HepG2 (cell line): ENCODE measurements around the gene APC2. TPM values are rescaled to one million over a fixed set of nuclear protein-coding genes. Genes with fewer than 3 reads are reported as not detected.

Experiments used
- ATAC-seq: fragments of 200-7000 bp; cut with Tn5 transposase; 3 replicates; pipeline ENCODE4 v1.9.1; 2020; ENCODE audit warnings: mild to moderate bottlenecking, moderate library complexity
- BruUV-seq: library from RNA; stranded (reverse); fragments of 400-500 nt; replicated peaks from 2 replicates; lab custom pipeline; 2021; lab: Mats Ljungman, UMichigan
- CTCF ChIA-PET: fragments of 300-600 bp; formaldehyde crosslinking; extraction: SDS; loops from one replicate; lab custom pipeline; 2021; ENCODE audit warnings: low total read pairs, inconsistent platforms, low intra/inter-chr PET ratio; lab: Yijun Ruan, JAX
- POLR2A ChIA-PET: fragments of 350-600 bp; sonication (Branson Sonifier 250); formaldehyde crosslinking; loops from one replicate; lab custom pipeline; 2020; ENCODE audit warnings: antibody characterized with exemption, inconsistent platforms; lab: Yijun Ruan, JAX
- DNase-seq: peaks from one replicate; pipeline ENCODE4 v3.0.0-alpha.2; 2015; ENCODE audit warnings: low spot score
- FAIRE-seq: peaks from 3 replicates; lab custom pipeline; 2011; peaks lifted over from hg19 to GRCh38; lab: Jason Lieb, UNC
- H2AFZ ChIP-seq: one replicate; pipeline ENCODE4 v1.6.1; 2011; ENCODE audit warnings: low read length, inconsistent platforms
- H3K27ac ChIP-seq: fragments of 300-600 bp; 3 replicates; pipeline ENCODE4 v1.8.0; 2011; ENCODE audit warnings: mixed run types, mild to moderate bottlenecking, mixed read lengths, low read length, inconsistent platforms; ENCODE audit not compliant: insufficient read depth; ENCODE audit errors: extremely low read length
- H3K27me3 ChIP-seq, 2 experiments: fragments of 200-600 bp in 1 of 2; 2 replicates in 1 of 2; 3 replicates in 1 of 2; pipeline versions ENCODE4 v1.6.0 to v1.8.0; 2011; ENCODE audit warnings: low read length in 2 of 2, mild to moderate bottlenecking in 2 of 2, moderate library complexity in 2 of 2, inconsistent platforms in 1 of 2; ENCODE audit not compliant: insufficient read depth in 2 of 2, control insufficient read depth in 1 of 2
- H3K36me3 ChIP-seq, 2 experiments: fragments of 200-600 bp in 1 of 2; replicated peaks in 1 of 2; 2 replicates in 1 of 2; 3 replicates in 1 of 2; pipeline versions ENCODE4 v1.5.1 to v1.8.0; 2011; ENCODE audit warnings: low read length in 2 of 2, inconsistent platforms in 1 of 2; ENCODE audit not compliant: insufficient read depth in 2 of 2, control insufficient read depth in 1 of 2
- H3K4me1 ChIP-seq: 2 replicates; pipeline ENCODE4 v1.5.1; 2012; ENCODE audit warnings: low read length, inconsistent platforms; ENCODE audit not compliant: insufficient read depth
- H3K4me2 ChIP-seq: 2 replicates; pipeline ENCODE4 v1.6.0; 2011; ENCODE audit warnings: low read depth, low read length, inconsistent platforms
- H3K4me3 ChIP-seq, 3 experiments: fragments of 200-600 bp in 1 of 3; sonication (generic), shearing (Covaris generic) in 1 of 3; replicated peaks in 1 of 3; 2 replicates each; pipeline ENCODE4 v1.5.1; 2011 to 2016; ENCODE audit warnings: low read length in 3 of 3, inconsistent platforms in 2 of 3, low read depth in 2 of 3, mild to moderate bottlenecking in 2 of 3, control low read depth in 1 of 3, mixed read lengths in 1 of 3; ENCODE audit not compliant: insufficient read depth in 1 of 3
- H3K79me2 ChIP-seq: one replicate; pipeline ENCODE4 v1.6.1; 2011; ENCODE audit warnings: low read length, inconsistent platforms; ENCODE audit not compliant: insufficient read depth
- H3K9ac ChIP-seq: 2 replicates; pipeline ENCODE4 v1.6.0; 2011; ENCODE audit warnings: mild to moderate bottlenecking, low read depth, low read length, inconsistent platforms; ENCODE audit not compliant: insufficient read depth
- H3K9me3 ChIP-seq: 2 replicates; pipeline ENCODE4 v1.5.1; 2012; ENCODE audit warnings: mild to moderate bottlenecking, low read length
- H4K20me1 ChIP-seq: 2 replicates; pipeline ENCODE4 v1.6.0; 2011; ENCODE audit warnings: inconsistent platforms, mild to moderate bottlenecking, low read length, moderate library complexity; ENCODE audit not compliant: insufficient read depth
- CBX1 ChIP-seq: IDR thresholded peaks from one replicate; pipeline ENCODE4 v1.6.1; 2016; ENCODE audit warnings: antibody characterized with exemption, low read depth
- DDIT3 ChIP-seq: sonication (generic); formaldehyde crosslinking; IDR thresholded peaks from 2 replicates; pipeline ENCODE4 v1.4.0; 2020; ENCODE audit warnings: mild to moderate bottlenecking, missing genetic modification reagents
- HNRNPUL1 ChIP-seq: fragments of 200-400 bp; formaldehyde crosslinking; IDR thresholded peaks from 2 replicates; pipeline ENCODE4 v1.6.1; 2017; ENCODE audit warnings: low read depth, mild to moderate bottlenecking, low read length, moderate library complexity
- KIAA2018 ChIP-seq: sonication (generic); formaldehyde crosslinking; IDR thresholded peaks from 2 replicates; pipeline ENCODE4 v1.5.0; 2020; ENCODE audit warnings: mild to moderate bottlenecking, missing genetic modification reagents, borderline replicate concordance
- KLF9 ChIP-seq: IDR thresholded peaks from 2 replicates; pipeline ENCODE4 v1.6.1; 2016; ENCODE audit warnings: low read depth
- PHF20 ChIP-seq: sonication (generic); formaldehyde crosslinking; IDR thresholded peaks from 2 replicates; pipeline ENCODE4 v1.5.0; 2020; ENCODE audit warnings: mild to moderate bottlenecking, missing genetic modification reagents
- TBP ChIP-seq: sonication (generic); formaldehyde crosslinking; IDR thresholded peaks from 2 replicates; pipeline ENCODE4 v1.5.0; 2020; ENCODE audit warnings: missing genetic modification reagents
- ZBED4 ChIP-seq: sonication (generic); formaldehyde crosslinking; IDR thresholded peaks from 2 replicates; pipeline ENCODE4 v1.4.0; 2020; ENCODE audit warnings: missing genetic modification reagents, borderline replicate concordance
- ZFP36L2 ChIP-seq: sonication (generic); formaldehyde crosslinking; IDR thresholded peaks from 2 replicates; pipeline ENCODE4 v1.4.0; 2020; ENCODE audit warnings: missing genetic modification reagents
- ZNF703 ChIP-seq: sonication (generic); formaldehyde crosslinking; IDR thresholded peaks from 2 replicates; pipeline ENCODE4 v1.5.1; 2020; ENCODE audit warnings: missing genetic modification reagents, mild to moderate bottlenecking, moderate library complexity, borderline replicate concordance
- ZSCAN22 ChIP-seq: sonication (generic); formaldehyde crosslinking; IDR thresholded peaks from 2 replicates; pipeline ENCODE4 v1.4.0; 2020; ENCODE audit warnings: mild to moderate bottlenecking, missing genetic modification reagents
- WGBS: methylation state at CpG from one replicate; pipeline ENCODE4 v1.1.6; 2017; ENCODE audit warnings: low lambda C conversion rate; 5-methylcytosine and 5-hydroxymethylcytosine counted together
- in situ Hi-C: cut with HindIII; loops from 2 replicates; pipeline ENCODE4 v1.10.0; 2017; ENCODE audit warnings: low pct_unique_long_range_greater_than_20kb; ENCODE audit not compliant: extremely low pct_ligation_motif_present
- intact Hi-C: fragments of 100-400 bp; cut with micrococcal nuclease; formaldehyde crosslinking; loops from one replicate; pipeline ENCODE4 v1.10.0; 2022; ENCODE audit not compliant: unreplicated experiment
- polyA plus RNA-seq, 8 experiments: library from polyadenylated mRNA; depleted of rRNA in 3 of 8; stranded (reverse) in 7 of 8; unstranded in 1 of 8; fragments of >200 nt; fragmentation: Illumina TruSeq in 4 of 8; extraction: Trizol in 4 of 8; gene quantifications; 2 replicates each; pipeline versions ENCODE4 v1.2.1 to v1.2.3, GENCODE V29; 2011 to 2016; ENCODE audit warnings: low read depth in 4 of 8, missing spikeins in 1 of 8, mixed read lengths in 1 of 8; ENCODE audit not compliant: insufficient read depth in 1 of 8
- total RNA-seq, 5 experiments: library from RNA; depleted of rRNA; stranded (reverse); fragments of >200 nt; fragmentation: Illumina TruSeq; extraction: Trizol; gene quantifications; 2 replicates each; pipeline ENCODE4 v1.2.3, GENCODE V29; 2016; ENCODE audit warnings: low read depth in 1 of 5

The APC2 gene
- total and polyA plus RNA-seq, 2 of the 13 experiments (the other 11 are each of a cell fraction or from before 2014, with no cell fraction given): 0.08 to 0.22 TPM

- TF ChIP-seq TBP (CRISPR knock-in tag): no peak
- no peak for TF ChIP-seq DDIT3 (CRISPR knock-in tag)
- no peak for TF ChIP-seq ZNF703 (CRISPR knock-in tag)
- no peak for TF ChIP-seq ZSCAN22
- no peak for TF ChIP-seq HNRNPUL1
- TF ChIP-seq CBX1: no peak
- TF ChIP-seq KLF9 (CRISPR knock-in tag): no peak
Observed at GRCh38 chr19:1457031-1457739, 7.3 kb downstream of the APC2 start (continued).

- FAIRE-seq: no peak
- POLR2A ChIA-PET: no interaction called here
- H4K20me1 ChIP-seq: peaks cover 5% of the 10 kb centered on the region; the same call in 1 of the 2 replicates
- no peak for TF ChIP-seq PHF20 (CRISPR knock-in tag)
- no peak for TF ChIP-seq ZFP36L2 (CRISPR knock-in tag)
- no peak for TF ChIP-seq ZBED4 (CRISPR knock-in tag)
- no peak for TF ChIP-seq KIAA2018 (CRISPR knock-in tag)
Observed at GRCh38 chr19:1457892-1458291, 8.0 kb downstream of the APC2 start.

More at GRCh38 chr19:1457892-1458291, 8.0 kb downstream of the APC2 start:
- in situ Hi-C loops: loop anchor here (5.0 kb wide), 1 partner anchor 54 kb away; the partner anchor contains the start of gene ADAMTSL5
- no peak overlapping the region for H3K4me3 ChIP-seq
- DNase-seq (no peak), ATAC-seq (no peak)
- CTCF ChIA-PET: no interaction called here
- intact Hi-C loops: no loop called here
- H3K27me3 ChIP-seq: peaks cover 1 to 38% of the 10 kb centered on the region in 2 experiments; a peak in 4 of 5 replicates
- no peak overlapping the region for H3K4me2 ChIP-seq
- H2AFZ ChIP-seq: no peak overlapping the region
- H3K36me3 ChIP-seq: no peaks in the 10 kb centered on the region
- H3K4me1 ChIP-seq: peaks cover 50% of the 10 kb centered on the region
- no peak overlapping the region for H3K9ac ChIP-seq
- WGBS: 57% methylated on average over 4 of the region's 16 CpGs
- BruUV-seq: no TSS peak
- H3K9me3 ChIP-seq: no peaks in the 10 kb centered on the region
- H3K79me2 ChIP-seq: no peaks in the 10 kb centered on the region
- H3K27ac ChIP-seq: no peak overlapping the region
